Brain microvascular endothelial cell (primary cell): Measurements from ENCODE around the gene MTG2.

Experiments
- DNase-seq: peaks from one replicate; pipeline ENCODE4 v3.0.0-alpha.2; 2020
- H3K27ac ChIP-seq: fragments of 250-450 bp; sonication (Bioruptor Pico); 2 replicates; pipeline ENCODE4 v1.5.1; 2020; ENCODE audit warnings: mild to moderate bottlenecking, moderate library complexity
- H3K27me3 ChIP-seq: fragments of 250-450 bp; sonication (Bioruptor Pico); replicated peaks from 2 replicates; pipeline ENCODE4 v1.5.1; 2020; ENCODE audit warnings: mild to moderate bottlenecking
- H3K36me3 ChIP-seq: fragments of 250-450 bp; sonication (Bioruptor Pico); replicated peaks from 2 replicates; pipeline ENCODE4 v1.5.1; 2020; ENCODE audit warnings: mild to moderate bottlenecking
- H3K4me3 ChIP-seq: 2 replicates; pipeline ENCODE4 v1.5.1; 2011; ENCODE audit warnings: low read depth, mild to moderate bottlenecking, control low read depth, low read length, moderate library complexity
- in situ Hi-C: cut with HindIII; loops from 2 replicates; pipeline ENCODE4 v1.10.0; 2017; ENCODE audit warnings: low sequenced_read_pairs, low pct_ligation_motif_present
- TF ChIP-seq, protein P1 (sequence below): IDR thresholded peaks from 2 replicates; pipeline ENCODE4 v1.5.1; 2011; ENCODE audit warnings: low read depth, mild to moderate bottlenecking, moderate library complexity, low read length, control low read depth, inconsistent platforms; ENCODE audit errors: missing control alignments

MTG2 gene

DNA sequence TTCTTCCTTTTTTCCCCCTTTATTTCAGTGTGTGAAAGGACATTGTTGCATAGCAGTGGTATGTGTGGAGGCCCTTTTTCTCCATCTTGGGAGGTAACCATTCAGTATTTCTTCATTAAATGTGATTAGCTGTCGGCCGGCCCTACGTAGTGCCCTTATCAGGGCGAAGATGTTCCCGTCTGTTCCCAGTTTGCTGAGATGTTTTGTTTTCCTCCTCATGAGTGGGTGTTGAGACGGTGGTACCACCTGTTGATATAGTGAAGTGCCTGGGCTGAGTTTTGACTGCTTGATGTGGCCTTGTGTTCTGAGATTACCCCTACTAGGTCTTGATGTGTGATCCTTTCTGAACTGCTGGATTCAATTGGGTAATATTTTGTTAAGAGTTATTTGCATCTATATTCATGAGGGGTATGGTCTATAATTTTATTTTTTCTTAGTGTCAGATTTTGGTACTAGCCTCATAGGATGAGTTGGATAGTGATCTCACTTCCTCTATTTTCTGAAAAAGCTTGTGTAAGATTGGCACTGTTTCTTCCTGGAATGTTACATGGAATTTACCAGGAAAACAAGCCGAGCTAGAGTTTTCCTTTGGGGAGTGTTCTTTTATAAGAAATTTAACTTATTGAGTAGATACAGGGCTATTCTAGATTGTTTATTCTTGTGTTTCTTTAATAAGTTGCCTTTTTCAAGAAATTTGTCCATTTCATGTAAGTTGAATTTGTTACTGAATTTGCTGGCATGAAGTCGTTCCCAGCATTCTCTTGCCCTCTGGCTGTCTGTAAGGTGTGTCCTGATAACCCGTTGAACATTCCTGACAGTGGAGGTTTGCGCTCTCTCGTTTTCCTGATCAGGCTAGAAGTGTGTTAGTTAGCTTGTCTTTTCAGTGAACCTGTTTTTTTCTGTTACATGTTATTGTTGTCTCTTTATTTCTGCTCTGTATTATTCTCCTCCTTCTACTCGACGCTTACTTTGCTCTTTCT lies 4.3 kb downstream of the MTG2 start:
- TF ChIP-seq, protein P1, sequence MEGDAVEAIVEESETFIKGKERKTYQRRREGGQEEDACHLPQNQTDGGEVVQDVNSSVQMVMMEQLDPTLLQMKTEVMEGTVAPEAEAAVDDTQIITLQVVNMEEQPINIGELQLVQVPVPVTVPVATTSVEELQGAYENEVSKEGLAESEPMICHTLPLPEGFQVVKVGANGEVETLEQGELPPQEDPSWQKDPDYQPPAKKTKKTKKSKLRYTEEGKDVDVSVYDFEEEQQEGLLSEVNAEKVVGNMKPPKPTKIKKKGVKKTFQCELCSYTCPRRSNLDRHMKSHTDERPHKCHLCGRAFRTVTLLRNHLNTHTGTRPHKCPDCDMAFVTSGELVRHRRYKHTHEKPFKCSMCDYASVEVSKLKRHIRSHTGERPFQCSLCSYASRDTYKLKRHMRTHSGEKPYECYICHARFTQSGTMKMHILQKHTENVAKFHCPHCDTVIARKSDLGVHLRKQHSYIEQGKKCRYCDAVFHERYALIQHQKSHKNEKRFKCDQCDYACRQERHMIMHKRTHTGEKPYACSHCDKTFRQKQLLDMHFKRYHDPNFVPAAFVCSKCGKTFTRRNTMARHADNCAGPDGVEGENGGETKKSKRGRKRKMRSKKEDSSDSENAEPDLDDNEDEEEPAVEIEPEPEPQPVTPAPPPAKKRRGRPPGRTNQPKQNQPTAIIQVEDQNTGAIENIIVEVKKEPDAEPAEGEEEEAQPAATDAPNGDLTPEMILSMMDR = no peak
- no peak for DNase-seq
- in situ Hi-C loops = no loop called here
- H3K4me3 ChIP-seq = no peak overlapping the region
- H3K27ac ChIP-seq = no peak overlapping the region
- no peaks in the 10 kb centered on the region for H3K27me3 ChIP-seq
- peaks cover 3% of the 10 kb centered on the region for H3K36me3 ChIP-seq

DNA sequence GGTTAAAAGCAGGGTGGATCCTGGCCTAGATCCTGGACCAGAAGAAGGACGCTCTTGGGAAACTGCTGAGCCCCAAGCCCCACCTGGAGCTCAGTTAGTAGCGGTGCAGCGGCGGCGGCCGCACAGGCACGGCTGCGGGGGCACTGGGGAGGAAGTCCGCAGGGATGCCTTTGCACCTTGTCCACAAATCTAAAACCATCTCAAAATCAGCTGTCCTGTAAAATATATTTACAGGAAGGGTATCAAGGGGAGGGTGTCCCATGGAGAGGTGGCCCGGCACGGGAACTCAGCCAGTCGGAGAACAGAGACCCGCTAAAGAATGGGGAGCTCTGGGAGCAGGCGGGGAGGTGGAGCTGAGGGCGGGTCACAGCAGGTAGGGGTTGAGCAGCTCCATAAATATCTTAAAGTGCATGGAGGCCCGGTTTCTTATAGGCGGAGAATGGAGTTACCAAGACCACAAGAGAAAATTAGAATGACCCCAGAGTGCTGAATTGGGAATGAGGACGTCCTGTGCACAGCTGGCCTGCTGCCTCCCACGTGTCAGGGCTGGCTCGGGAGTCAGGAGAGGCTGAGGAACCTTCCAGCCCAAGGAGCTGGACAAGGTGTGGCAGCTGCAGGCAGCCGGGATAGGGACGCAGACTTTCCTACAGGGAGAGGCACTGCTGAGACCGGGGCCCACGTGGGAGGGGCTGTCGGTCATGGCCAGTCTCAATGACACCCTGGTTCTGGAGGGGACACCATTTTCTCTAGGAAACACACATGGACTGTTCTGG lies 8.0 kb downstream of the MTG2 start:
- Histone ChIP-seq H3K27me3 (no peaks in the 10 kb centered on the region), H3K4me3 (no peak overlapping the region), H3K27ac (no peak overlapping the region), H3K36me3 (peaks cover 3% of the 10 kb centered on the region)
- TF ChIP-seq, protein P1 = no peak
- no peak for DNase-seq
- in situ Hi-C loops = no loop called here

DNA sequence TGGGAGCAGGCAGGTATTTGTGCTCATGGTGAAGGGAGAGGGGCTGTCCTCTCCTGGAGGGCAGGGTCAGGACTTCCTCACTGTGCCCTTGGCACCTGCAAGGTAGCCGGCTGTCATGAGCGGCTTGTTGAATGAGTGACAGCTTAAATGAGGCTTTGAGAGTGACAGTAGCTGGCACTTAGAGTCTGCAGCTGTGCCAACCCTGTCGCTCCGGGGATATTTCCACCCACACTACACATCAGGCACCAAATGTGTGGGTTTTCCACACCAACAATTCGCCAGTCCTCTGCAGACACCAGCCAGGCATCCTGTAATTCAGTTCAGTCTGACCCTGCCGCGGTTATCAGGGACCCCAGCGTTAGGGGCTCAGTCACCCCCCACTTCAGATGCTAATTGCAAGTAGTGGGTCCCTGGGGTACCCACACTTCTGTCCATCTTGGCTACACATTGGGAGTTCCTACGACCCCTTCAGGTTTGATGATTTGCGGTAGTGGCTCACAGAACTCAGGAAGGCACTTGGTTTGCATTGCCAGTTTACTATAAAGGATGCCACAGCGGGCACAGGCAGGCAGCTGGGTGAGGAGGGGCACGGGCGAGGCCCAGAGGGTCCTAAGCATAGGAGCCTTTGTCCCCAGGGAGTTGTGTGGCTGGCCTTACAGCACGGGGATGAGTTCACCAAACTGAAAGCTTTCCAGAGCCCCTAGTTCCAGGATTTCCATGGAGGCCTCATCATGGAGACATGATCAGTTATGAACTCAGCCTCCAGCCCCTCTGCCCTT lies 9.1 kb downstream of the MTG2 start:
- TF ChIP-seq, protein P1 = no peak
- Histone ChIP-seq H3K27me3 (no peaks in the 10 kb centered on the region), H3K36me3 (peaks cover 3% of the 10 kb centered on the region), H3K4me3 (no peak overlapping the region), H3K27ac (no peak overlapping the region)
- in situ Hi-C loops = no loop called here
- DNase-seq = no peak

DNA sequence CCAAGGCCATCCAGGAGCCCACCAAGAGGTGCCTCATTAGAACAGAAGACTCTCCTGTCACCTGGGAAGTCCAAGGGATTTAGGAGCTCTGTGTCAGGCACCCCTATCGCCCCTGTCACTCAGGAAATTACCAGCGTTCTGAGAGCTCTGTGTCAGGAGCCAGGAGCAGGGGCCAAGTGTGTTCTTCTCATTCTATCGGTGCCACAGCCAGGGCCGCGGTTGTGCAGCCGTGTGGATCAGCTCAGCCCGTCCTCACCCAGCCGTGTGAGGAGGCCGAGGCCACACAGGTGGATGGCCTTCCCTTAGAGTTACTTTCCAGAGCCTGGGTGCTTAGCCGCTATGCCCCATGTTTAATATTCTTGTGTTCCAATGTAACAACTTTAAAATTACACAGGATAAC lies 9.8 kb downstream of the MTG2 start:
- in situ Hi-C loops = no loop called here
- Histone ChIP-seq H3K36me3 (peaks cover 4% of the 10 kb centered on the region), H3K27me3 (no peaks in the 10 kb centered on the region), H3K4me3 (no peak overlapping the region), H3K27ac (no peak overlapping the region)
- TF ChIP-seq, protein P1 = no peak
- DNase-seq = no peak

DNA sequence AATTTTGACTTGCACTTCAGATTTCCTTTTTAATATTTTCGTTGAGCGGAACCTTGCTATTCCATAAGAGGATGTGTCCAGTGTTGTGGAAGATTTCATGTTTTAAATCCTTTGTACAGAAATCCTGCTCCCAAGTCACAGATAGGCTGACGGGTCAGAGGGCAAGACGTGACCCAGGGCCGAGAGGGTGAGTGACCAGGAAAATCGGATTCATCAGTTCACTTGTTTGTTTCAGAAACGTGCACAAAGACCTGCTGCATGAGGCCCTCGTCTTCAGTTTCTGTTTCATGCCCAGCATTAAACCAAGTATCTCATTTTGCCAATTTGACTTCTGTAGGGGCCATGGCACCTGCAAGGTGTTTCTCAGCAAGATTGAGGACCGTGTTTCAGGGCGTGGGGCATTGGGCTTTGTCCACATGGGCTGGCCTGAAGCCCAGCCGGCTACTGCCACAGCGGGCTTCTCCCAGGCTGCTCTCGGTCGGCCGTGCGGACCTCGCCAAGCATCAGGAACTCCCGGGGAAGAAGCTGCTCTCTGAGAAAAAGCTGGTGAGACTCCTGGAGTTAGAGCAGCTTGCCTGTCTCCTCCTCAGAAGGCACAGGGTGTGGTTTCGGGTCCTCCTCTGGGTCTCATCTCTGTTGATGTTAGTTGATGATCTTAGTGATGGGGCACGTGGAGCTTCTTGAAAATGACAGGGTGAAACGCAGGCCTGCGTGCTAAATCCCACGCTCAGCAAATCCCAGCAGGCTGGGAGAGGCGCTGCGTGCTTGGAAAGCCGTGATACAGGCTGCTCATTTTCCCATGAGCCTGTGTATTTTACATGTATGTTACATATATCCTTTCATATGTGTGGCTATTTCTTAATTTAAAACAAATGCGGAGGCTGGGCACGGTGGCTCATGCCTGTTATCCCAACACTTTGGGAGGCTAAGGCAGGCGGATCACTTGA lies 10.5 kb downstream of the MTG2 start:
- TF ChIP-seq, protein P1 = no peak
- Histone ChIP-seq H3K4me3 (no peak overlapping the region), H3K27ac (no peak overlapping the region), H3K27me3 (no peaks in the 10 kb centered on the region), H3K36me3 (peaks cover 11% of the 10 kb centered on the region)
- no peak for DNase-seq
- in situ Hi-C loops = no loop called here
